GM19240 (cell line): Measurements from ENCODE around the gene CSGALNACT2.

ENCODE experiments used
- DNase-seq: peaks from one replicate; pipeline ENCODE4 v3.0.0; 2011; ENCODE audit warnings: low spot score; ENCODE audit not compliant: insufficient read length

Gene CSGALNACT2

GRCh38 chr10:43200538-43201390 is 62.5 kb downstream of the CSGALNACT2 start:
- no peak for DNase-seq

GRCh38 chr10:43201545-43202131 is 63.4 kb downstream of the CSGALNACT2 start:
- no peak for DNase-seq

- DNase-seq = peak; percentile 51
Observed at GRCh38 chr10:43202224-43202656, 64.0 kb downstream of the CSGALNACT2 start.

GRCh38 chr10:43202657-43203447 is 64.6 kb downstream of the CSGALNACT2 start:
- DNase-seq = no peak

- no peak for DNase-seq
Observed at GRCh38 chr10:43203448-43204041, 65.3 kb downstream of the CSGALNACT2 start.

GRCh38 chr10:43204042-43204942 is 66.0 kb downstream of the CSGALNACT2 start:
- no peak for DNase-seq

- peak; percentile 56 for DNase-seq
Observed at GRCh38 chr10:43204943-43205671, 66.9 kb downstream of the CSGALNACT2 start.

GRCh38 chr10:43205681-43206390 is 67.6 kb downstream of the CSGALNACT2 start:
- no peak for DNase-seq

GRCh38 chr10:43206391-43207235 is 68.4 kb downstream of the CSGALNACT2 start:
- no peak for DNase-seq

GRCh38 chr10:43208147-43209073 is 70.2 kb downstream of the CSGALNACT2 start:
- DNase-seq = no peak

- DNase-seq = no peak
Observed at GRCh38 chr10:43209074-43209455, 70.8 kb downstream of the CSGALNACT2 start.

- no peak for DNase-seq
Observed at GRCh38 chr10:43209651-43210141, 71.5 kb downstream of the CSGALNACT2 start.

GRCh38 chr10:43210556-43210955 is 72.3 kb downstream of the CSGALNACT2 start:
- no peak for DNase-seq

GRCh38 chr10:43211030-43211429 is 72.8 kb downstream of the CSGALNACT2 start:
- no peak for DNase-seq

- DNase-seq = no peak
Observed at GRCh38 chr10:43211431-43212042, 73.3 kb downstream of the CSGALNACT2 start.

- no peak for DNase-seq
Observed at GRCh38 chr10:43212043-43212721, 73.9 kb downstream of the CSGALNACT2 start.
